ENCODE measurements around the gene ITGA4. TPM values are rescaled to one million over a fixed set of nuclear protein-coding genes. Genes with fewer than 3 reads are reported as not detected.

Gene ITGA4
- polyA plus RNA-seq, 1 donor from 2014 or later: 129 TPM

DNA sequence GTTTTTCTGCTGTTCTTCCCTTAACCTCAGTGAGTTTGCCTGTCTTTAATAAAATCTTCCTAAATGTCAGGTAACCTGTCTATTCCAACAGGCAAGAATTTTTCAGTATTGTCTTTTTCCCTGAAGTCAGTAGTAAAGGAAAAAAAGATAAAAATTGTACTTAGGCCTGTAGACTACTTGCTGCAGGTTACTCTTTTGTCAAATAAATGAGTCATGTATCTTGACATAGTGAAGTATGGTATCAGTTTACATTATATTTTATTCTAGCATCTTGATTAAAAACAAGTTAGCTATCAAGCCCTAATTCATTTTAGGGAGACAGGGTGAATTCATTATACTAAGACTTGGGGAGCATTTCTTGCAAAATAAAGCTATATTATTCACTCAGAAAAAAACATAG is 59.8 kb downstream of the ITGA4 start:
- Mint-ChIP-seq H3K36me3 (peaks cover 13% of the 10 kb centered on the region), H3K27me3 (no peaks in the 10 kb centered on the region), H3K4me3 (no peak overlapping the region), H3K9me3 (no peaks in the 10 kb centered on the region), H3K27ac (no peak overlapping the region), H3K4me1 (peaks cover 0 to 7% (median 4%) of the 10 kb centered on the region in 3 donors)

DNA sequence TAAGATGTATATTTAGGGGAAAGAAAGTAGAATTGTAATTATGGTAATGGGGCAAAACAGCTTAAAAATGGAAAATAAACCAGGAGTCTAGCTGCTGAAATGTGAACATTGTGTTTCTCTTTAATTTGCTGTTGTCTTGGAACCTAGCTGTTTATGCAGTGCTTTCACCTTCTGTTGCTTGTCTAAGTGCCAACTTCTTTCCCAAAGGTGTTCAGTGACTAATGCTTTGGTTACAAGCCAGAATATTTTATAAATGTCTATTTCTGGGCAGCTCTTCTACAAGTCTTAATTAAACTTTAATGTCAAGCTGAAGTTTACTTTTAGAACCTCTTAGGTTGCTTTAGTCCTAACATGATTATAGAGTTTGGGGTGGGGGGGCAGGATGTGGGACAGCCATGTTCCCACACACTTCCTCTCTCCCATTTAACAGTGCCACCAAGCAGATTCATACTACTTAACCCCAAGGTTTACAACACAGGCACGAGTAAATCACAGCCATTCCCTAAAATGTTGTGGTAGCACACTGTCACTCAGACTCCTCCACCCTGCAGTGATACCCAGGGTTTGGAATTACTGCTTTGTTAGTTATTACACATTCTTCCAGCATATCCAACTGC is 60.6 kb downstream of the ITGA4 start:
- Mint-ChIP-seq H3K36me3 (peaks cover 14% of the 10 kb centered on the region), H3K27ac (no peak overlapping the region), H3K4me3 (no peak overlapping the region), H3K4me1 (peaks cover 0 to 6% (median 4%) of the 10 kb centered on the region in 3 donors), H3K27me3 (no peaks in the 10 kb centered on the region), H3K9me3 (no peaks in the 10 kb centered on the region)

DNA sequence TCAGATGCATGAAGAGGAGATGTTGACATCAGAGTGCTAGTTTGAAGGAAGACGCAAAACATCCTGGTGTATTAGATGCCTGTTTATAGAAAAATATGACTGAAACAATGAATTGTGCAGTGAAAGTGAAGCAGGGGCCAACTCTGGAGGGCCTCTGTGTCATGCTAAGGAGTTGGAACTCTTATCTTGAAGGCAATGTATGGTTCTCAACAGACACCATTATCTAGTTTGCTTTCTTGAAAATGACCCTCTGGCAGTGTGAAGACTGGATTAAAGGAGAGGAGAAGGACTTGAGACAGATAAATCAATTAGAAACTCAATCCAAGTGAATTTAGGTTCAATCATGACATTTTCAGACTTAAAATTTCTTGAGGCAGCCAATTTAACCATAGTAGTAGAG is 63.1 kb downstream of the ITGA4 start:
- Mint-ChIP-seq H3K36me3 (peaks cover 11% of the 10 kb centered on the region), H3K27me3 (no peaks in the 10 kb centered on the region), H3K9me3 (no peaks in the 10 kb centered on the region), H3K4me3 (no peak overlapping the region), H3K27ac (no peak overlapping the region), H3K4me1 (peaks cover 0 to 4% (median 4%) of the 10 kb centered on the region in 3 donors)

DNA sequence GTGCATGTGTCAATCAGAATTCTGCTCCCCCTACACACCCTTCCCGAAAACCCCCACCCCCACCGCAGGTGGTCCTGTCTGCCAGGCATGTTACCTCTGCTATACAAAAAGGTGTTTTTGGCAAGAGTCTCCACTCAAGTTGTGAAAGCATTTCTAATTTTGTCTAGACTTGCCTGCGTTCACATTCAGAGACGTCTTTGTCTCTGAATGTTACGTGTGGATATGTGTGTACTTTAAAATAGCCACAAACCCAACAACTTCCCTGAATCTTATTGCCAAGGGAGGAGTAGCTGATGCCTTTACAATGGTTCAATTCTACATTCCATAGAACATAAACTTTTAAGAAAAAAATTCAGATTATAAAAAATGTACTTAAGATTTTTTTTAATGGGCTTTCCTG is 66.6 kb downstream of the ITGA4 start:
- Mint-ChIP-seq H3K27ac (no peak overlapping the region), H3K36me3 (peaks cover 11% of the 10 kb centered on the region), H3K4me3 (no peak overlapping the region), H3K9me3 (no peaks in the 10 kb centered on the region), H3K4me1 (peaks cover 0 to 2% (median 1%) of the 10 kb centered on the region in 3 donors), H3K27me3 (no peaks in the 10 kb centered on the region)

DNA sequence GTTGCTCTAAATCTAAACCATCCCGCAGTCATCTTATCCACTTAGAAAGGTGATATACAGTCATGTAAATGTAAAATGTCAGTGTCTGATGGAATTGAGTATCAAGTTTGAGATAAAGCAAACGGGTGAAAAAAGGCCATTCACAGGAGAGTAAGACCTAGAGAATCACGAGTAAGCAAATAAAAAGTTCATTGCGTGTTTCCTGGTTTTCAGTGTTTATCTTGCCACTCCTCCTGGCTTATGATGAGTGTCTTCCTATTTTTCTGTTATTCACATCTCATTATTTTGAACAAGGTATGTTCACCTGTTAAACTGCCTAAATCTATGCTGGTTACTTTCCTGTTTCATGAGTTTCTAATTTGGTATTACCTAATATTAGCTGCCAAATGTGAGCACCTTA is 68.8 kb downstream of the ITGA4 start:
- H3K36me3 Mint-ChIP-seq: peaks cover 14% of the 10 kb centered on the region
- H3K9me3 Mint-ChIP-seq: no peaks in the 10 kb centered on the region
- no peak overlapping the region for H3K4me3 Mint-ChIP-seq
- no peaks in the 10 kb centered on the region for H3K27me3 Mint-ChIP-seq
- peaks cover 0 to 2% (median 1%) of the 10 kb centered on the region in 3 donors for H3K4me1 Mint-ChIP-seq
- H3K27ac Mint-ChIP-seq: no peak overlapping the region

DNA sequence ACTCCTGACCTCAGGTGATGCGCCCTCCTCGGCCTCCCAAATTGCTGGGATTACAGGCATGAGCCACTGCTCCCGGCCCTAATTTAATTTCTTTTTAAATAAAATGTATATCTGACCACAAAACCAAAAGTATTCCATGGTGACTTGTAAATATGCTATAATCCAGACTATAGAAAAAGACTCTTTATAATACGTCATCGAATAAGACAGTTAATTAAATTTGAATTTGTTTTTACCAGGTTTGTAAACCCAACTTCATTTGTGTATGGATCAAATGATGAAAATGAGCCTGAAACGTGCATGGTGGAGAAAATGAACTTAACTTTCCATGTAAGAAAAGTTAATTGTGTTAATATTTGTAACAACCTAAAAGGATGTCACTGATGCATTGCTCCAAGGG is 69.9 kb downstream of the ITGA4 start:
- no peaks in the 10 kb centered on the region for H3K9me3 Mint-ChIP-seq
- H3K36me3 Mint-ChIP-seq: peaks cover 9% of the 10 kb centered on the region
- peaks cover 0 to 2% (median 1%) of the 10 kb centered on the region in 3 donors for H3K4me1 Mint-ChIP-seq
- no peak overlapping the region for H3K27ac Mint-ChIP-seq
- H3K4me3 Mint-ChIP-seq: no peak overlapping the region
- no peaks in the 10 kb centered on the region for H3K27me3 Mint-ChIP-seq

DNA sequence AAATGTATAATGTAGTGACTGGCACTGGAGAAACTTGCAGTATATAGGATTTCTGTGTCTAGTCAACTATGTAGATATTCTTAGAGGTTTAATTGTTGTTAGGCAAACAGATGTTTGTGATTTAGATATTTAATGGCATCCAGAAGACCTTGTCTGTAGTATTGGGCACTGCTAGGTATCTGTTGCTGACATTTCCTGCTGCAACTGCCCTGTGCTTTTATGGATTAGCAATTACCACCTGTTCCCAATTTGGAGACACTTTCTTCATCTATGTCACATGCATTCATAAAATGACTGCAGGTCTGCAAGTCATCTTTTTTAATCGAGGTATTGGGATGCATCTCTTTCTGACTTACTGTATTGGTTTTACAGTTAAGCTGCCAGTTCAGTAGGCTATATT is 71.3 kb downstream of the ITGA4 start:
- H3K27ac Mint-ChIP-seq: no peak overlapping the region
- H3K4me3 Mint-ChIP-seq: no peak overlapping the region
- H3K27me3 Mint-ChIP-seq: no peaks in the 10 kb centered on the region
- peaks cover 6% of the 10 kb centered on the region for H3K36me3 Mint-ChIP-seq
- peaks cover 0 to 2% (median 1%) of the 10 kb centered on the region in 3 donors for H3K4me1 Mint-ChIP-seq
- H3K9me3 Mint-ChIP-seq: no peaks in the 10 kb centered on the region

DNA sequence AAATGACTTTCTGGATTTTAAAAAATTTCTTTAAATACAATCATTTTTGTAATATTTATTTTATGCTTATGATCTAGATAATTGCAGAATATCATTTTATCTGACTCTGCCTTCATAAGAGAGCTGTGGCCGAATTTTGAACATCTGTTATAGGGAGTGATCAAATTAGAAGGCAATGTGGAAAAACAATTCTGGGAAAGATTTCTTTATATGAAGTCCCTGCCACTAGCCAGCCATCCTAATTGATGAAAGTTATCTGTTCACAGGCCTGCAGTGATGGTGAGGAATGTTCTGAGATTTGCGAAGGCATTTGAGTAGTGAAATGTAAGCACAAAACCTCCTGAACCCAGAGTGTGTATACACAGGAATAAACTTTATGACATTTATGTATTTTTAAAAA is 79.5 kb downstream of the ITGA4 start:
- Mint-ChIP-seq H3K36me3 (peaks cover 17% of the 10 kb centered on the region), H3K27ac (no peak overlapping the region), H3K9me3 (no peaks in the 10 kb centered on the region), H3K27me3 (no peaks in the 10 kb centered on the region), H3K4me1 (peaks cover 0 to 8% (median 1%) of the 10 kb centered on the region in 3 donors), H3K4me3 (no peak overlapping the region)

DNA sequence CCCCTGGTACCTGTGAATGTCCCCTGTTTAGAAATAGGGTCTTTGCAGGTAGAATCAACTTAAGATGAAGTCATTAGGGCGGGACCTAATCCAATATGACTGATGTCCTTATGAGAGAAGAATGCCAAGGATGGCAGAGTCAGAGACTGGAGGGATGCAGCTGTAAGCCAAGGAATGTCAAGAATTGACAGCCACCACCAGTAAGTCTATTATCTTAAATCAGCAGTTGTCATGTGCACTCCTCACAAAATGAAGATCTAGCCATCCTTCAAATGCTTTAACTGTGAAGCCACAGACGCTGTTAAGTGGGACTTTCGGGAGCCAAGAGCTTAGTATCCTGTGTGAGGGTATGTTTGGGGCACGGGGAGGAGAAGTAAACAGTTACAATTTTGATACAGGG is 83.2 kb downstream of the ITGA4 start:
- Mint-ChIP-seq H3K27ac (no peak overlapping the region), H3K27me3 (no peaks in the 10 kb centered on the region), H3K4me3 (no peak overlapping the region), H3K36me3 (peaks cover 10% of the 10 kb centered on the region), H3K4me1 (peaks cover 0 to 10% (median 1%) of the 10 kb centered on the region in 3 donors), H3K9me3 (no peaks in the 10 kb centered on the region)

DNA sequence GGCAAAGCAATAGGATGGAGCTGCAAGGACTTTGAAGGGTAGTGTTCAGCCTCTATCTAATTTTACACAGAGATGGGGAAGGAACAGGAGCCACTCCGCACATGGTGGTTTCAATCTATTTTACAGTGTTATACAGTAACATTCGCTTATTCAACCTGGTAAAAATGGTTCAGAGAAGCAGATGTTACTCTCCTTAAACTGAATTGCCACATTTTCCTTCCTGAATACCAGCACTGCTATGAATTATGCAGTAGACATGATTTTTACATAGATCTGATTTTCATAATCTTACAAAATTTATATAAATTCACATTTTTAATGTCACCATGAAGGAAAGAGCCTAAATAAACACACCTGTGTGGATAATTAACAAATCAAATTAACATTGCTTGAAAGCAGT is 85.0 kb downstream of the ITGA4 start:
- Mint-ChIP-seq H3K4me1 (peaks cover 0 to 6% (median 1%) of the 10 kb centered on the region in 3 donors), H3K4me3 (no peak overlapping the region), H3K27me3 (no peaks in the 10 kb centered on the region), H3K36me3 (peaks cover 9% of the 10 kb centered on the region), H3K27ac (no peak overlapping the region), H3K9me3 (no peaks in the 10 kb centered on the region)

DNA sequence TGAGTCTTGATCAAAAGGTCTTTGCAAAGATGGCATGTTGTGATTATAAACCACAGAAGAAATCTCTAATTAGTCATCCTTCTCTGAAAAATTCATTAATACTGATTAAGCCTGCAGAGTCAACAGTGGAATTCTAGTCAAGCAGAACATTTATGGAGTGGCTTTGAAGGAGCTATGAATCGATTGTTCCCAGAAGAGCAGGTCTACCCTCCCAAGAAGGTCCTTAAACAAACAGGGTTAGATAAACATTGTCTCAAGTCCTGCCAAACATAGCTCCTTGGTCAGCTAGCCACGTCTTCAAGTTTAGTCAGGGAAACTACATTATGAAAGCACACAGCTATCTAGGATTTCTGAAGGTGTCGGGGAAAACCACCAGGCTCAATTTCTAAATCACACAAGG is 88.9 kb downstream of the ITGA4 start:
- no peak overlapping the region for H3K27ac Mint-ChIP-seq
- no peaks in the 10 kb centered on the region for H3K9me3 Mint-ChIP-seq
- peaks cover 1% of the 10 kb centered on the region for H3K36me3 Mint-ChIP-seq
- H3K27me3 Mint-ChIP-seq: no peaks in the 10 kb centered on the region
- peaks cover 0 to 6% (median 2%) of the 10 kb centered on the region in 3 donors for H3K4me1 Mint-ChIP-seq
- no peak overlapping the region for H3K4me3 Mint-ChIP-seq

DNA sequence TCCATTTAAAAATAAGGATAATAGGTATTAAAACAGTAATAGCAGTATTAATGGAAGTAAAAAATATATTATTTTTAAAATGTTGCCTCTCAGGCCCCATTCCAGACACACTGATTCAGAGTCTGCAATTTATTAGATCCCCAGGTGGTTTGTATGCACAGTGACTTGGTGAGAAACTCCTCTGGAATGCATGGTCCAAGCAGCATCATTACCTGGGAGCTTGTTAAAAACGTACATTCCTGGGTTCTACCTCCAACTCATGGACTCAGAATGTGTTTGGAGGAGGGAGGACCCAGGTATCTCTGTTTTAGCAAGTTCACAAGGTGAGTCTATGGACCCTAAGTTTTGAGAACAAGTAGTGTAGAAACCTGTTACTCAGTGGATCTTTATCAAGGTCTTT is 95.6 kb downstream of the ITGA4 start:
- H3K27me3 Mint-ChIP-seq: no peaks in the 10 kb centered on the region
- no peak overlapping the region for H3K27ac Mint-ChIP-seq
- H3K36me3 Mint-ChIP-seq: no peaks in the 10 kb centered on the region
- H3K9me3 Mint-ChIP-seq: no peaks in the 10 kb centered on the region
- peaks cover 0 to 5% (median 0%) of the 10 kb centered on the region in 3 donors for H3K4me1 Mint-ChIP-seq
- H3K4me3 Mint-ChIP-seq: no peak overlapping the region

DNA sequence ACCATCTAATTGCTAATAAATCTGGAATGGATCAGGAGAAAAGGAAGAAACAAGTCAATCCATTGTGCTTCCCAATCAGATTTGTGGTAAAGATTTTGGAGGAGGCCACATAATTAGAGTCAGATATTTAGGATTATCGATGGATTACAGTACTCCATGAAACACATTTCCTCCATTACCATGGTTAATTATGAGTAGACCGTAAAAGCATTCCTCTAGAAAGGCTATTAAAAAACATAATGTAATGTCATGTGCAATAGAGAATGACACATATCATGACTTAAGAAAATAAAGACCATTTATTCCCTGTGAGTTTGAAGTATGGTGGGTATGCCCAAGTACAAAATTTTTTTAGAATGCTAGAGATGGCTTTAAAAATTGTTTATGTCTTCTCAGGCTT is 96.1 kb downstream of the ITGA4 start:
- Mint-ChIP-seq H3K4me3 (no peak overlapping the region), H3K27ac (no peak overlapping the region), H3K27me3 (no peaks in the 10 kb centered on the region), H3K4me1 (peaks cover 0 to 5% (median 0%) of the 10 kb centered on the region in 3 donors), H3K36me3 (no peaks in the 10 kb centered on the region), H3K9me3 (no peaks in the 10 kb centered on the region)

DNA sequence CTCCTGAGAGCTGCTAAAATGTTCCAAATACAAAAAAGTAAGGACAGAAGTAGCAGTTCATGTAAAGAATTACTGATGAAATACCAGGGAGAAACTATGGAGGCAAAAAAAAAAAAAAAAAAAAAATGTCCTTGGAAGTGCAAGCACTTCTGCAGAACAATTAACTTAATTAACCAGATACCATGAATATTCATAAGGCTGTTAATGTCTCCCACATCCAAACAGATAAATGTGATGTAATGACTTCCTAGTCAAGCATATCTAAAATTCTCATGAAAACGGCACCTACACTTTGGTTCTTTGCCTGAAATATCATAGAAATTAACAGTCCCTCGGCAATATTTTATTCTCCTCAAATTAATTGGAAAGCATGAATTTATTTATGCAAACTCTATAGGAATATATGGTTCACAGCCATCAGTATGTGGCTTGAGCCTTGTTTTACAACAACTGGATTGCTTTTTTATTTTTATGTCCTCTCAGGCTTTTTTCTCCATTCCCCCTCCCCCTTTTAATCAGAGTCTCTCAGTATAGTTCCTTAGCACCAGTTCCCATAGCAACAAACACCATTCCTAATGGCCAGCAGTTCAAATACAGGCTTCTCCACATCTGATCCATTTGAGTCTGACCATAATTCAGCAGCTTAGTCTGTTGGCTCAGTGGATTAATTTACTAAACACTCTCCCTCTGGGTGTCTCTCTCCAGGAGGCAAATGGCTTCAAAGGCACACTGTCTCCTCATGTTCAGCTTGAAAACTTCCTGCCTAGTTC is 97.1 kb downstream of the ITGA4 start:
- Mint-ChIP-seq H3K4me3 (no peak overlapping the region), H3K27ac (no peak overlapping the region), H3K36me3 (no peaks in the 10 kb centered on the region), H3K4me1 (peaks cover 0 to 5% (median 0%) of the 10 kb centered on the region in 3 donors), H3K27me3 (no peaks in the 10 kb centered on the region), H3K9me3 (no peaks in the 10 kb centered on the region)

DNA sequence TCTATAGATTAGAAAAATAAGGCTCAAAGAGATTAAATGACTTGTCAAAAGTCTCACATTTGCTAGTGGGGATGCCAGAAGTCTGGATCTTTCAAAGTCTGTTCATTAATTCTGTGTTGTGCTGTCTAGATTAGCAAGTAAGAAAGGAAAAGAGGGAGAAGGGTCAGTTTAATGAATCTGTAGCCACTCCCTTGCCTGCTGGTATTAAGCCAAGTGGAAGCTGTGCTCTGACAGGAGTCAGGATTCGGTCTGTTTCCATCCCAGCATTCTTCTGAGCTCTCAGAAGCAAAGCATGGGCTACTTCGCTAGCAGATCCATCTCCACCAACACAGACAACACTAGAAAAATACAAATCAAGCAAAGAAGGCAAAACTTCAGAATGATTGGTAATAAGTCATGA is 101.2 kb downstream of the ITGA4 start:
- Mint-ChIP-seq H3K36me3 (peaks cover 2% of the 10 kb centered on the region), H3K27me3 (no peaks in the 10 kb centered on the region), H3K27ac (no peak overlapping the region), H3K4me1 (peaks cover 0 to 3% (median 0%) of the 10 kb centered on the region in 3 donors), H3K4me3 (no peak overlapping the region), H3K9me3 (no peaks in the 10 kb centered on the region)
